ENCODE measurements around the gene FOXP1.

DNA sequence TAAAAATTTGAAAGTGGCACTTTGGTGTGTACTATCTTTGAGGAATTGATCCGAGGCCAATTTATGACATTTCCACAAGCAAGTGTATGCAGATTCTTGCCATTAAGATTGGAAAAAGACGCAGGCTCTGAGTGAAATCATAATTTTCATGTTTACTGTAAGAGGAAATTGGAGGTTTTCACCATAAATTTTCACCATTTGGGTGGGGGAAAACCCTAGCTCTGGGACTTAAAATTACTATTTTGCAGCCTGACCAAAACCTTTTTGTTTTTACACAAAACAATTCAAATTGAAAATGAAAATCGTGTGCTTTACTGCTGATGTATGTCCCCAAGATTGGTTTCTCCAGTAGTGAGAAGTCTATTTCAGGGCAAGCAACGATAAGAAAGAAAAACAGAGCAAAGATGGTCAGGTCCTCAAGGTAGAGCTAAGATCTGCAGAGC, 282.6 kb downstream of the FOXP1 start:
- TF ChIP-seq CTCF (IDR thresholded peaks at IDR 0.05; ENCODE audit: low read depth, low read length, poor library complexity, severe bottlenecking), result no peak
- no peak for TF ChIP-seq EZH2phosphoT487 (IDR thresholded peaks at IDR 0.05; ENCODE audit: borderline replicate concordance, low read length)
